Measurements from ENCODE around the gene TGFBR1. TPM values are rescaled to one million over a fixed set of nuclear protein-coding genes. Genes with fewer than 3 reads are reported as not detected.

Gene TGFBR1
- total RNA-seq, 4 donors from 2014 or later, result 37.0 to 65.8 (median 48.8) TPM

DNA sequence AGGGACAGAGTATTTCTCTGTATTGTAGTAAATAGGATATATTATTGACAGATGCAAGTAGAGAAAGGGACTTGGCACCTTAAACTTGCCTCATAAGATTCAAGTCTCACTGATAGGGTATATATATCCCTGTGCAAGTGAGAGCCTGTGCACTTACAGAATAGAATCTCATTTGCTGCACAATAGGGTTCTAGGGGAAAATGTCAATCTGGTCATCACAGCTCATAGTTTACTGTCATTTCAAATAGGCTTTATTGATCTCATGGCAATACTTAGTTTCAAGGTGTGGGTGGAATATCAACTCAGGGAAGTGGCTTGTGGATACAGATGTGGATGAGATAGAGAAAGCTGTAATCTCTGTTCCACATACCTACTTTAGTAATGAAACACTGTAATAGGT is 42.3 kb downstream of the TGFBR1 start:
- Histone ChIP-seq H3K4me1 (no peaks in the 10 kb centered on the region), H3K9me3 (no peaks in the 10 kb centered on the region), H3K27me3 (no peaks in the 10 kb centered on the region), H3K36me3 (peaks cover 4 to 86% of the 10 kb centered on the region in 2 donors), H3K27ac (no peak overlapping the region), H3K4me3 (no peak overlapping the region)
- ATAC-seq, result no peak
- TF ChIP-seq EP300 (IDR thresholded peaks at IDR 0.05), result no peak
- no peak for TF ChIP-seq CTCF (IDR thresholded peaks at IDR 0.05)
- no peak for TF ChIP-seq POLR2A (IDR thresholded peaks at IDR 0.05)
- no peak for TF ChIP-seq POLR2AphosphoS5 (IDR thresholded peaks at IDR 0.05)

DNA sequence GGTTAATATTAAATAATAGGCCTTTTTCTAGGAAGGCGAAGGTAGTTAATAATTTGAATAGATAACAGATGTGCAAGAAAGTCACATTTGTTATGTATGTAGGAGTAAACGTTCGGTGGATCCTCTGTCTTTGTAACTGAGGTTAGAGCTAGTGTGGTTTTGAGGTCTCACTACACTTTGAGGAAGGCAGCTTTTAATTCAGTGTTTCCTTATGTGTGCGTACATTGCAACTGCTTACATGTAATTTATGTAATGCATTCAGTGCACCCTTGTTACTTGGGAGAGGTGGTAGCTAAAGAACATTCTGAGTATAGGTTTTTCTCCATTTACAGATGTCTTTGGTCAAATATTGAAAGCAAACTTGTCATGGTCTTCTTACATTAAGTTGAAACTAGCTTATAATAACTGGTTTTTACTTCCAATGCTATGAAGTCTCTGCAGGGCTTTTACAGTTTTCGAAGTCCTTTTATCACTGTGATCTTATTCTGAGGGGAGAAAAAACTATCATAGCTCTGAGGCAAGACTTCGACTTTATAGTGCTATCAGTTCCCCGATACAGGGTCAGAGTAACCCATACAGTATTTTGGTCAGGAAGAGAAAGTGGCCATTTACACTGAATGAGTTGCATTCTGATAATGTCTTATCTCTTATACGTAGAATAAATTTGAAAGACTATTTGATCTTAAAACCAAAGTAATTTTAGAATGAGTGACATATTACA is 45.7 kb downstream of the TGFBR1 start:
- ATAC-seq, result no peak
- H3K36me3 ChIP-seq, result peaks cover 0 to 64% of the 10 kb centered on the region in 2 donors
- H3K9me3 ChIP-seq, result no peaks in the 10 kb centered on the region
- H3K27ac ChIP-seq, result no peak overlapping the region
- H3K4me3 ChIP-seq, result no peak overlapping the region
- WGBS, 2 donors (ENCODE audit: low coverage in 1 of 2), result 78 to 81% methylated on average over 8 of the region's 8 CpGs
- TF ChIP-seq EP300 (IDR thresholded peaks at IDR 0.05) (no peak), CTCF (IDR thresholded peaks at IDR 0.05) (no peak), POLR2AphosphoS5 (IDR thresholded peaks at IDR 0.05) (no peak), POLR2A (IDR thresholded peaks at IDR 0.05) (no peak)
- no peaks in the 10 kb centered on the region for H3K4me1 ChIP-seq
- H3K27me3 ChIP-seq, result no peaks in the 10 kb centered on the region

DNA sequence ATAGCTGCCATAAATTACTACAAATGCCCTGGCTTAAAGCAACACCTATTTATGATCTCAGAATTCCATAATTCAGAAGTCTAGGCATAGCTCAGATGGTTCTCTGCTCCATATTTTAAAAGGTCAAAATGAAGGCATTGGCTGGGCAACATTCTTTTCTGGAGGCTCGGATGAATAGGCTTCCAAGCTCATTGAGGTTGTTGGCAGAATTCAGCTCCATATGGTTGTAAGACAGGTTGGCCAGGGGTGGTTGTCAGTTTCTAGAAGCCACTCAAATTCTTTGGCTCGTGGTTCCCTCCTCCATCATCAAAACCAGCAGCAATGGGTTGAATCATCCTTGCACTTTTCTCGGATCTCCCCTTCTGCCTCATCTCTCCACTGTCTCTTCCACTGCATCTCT is 49.4 kb downstream of the TGFBR1 start:
- H3K4me1 ChIP-seq, result peaks cover 0 to 10% (median 0%) of the 10 kb centered on the region in 3 donors
- no peaks in the 10 kb centered on the region for H3K27me3 ChIP-seq
- no peak for ATAC-seq
- WGBS, 2 donors (ENCODE audit: low coverage in 1 of 2), result 62 to 75% methylated on average over 2 to 3 of the region's 3 CpGs
- H3K9me3 ChIP-seq, result no peaks in the 10 kb centered on the region
- H3K36me3 ChIP-seq, result peaks cover 0 to 27% of the 10 kb centered on the region in 2 donors
- H3K27ac ChIP-seq, result no peak overlapping the region
- TF ChIP-seq POLR2A (IDR thresholded peaks at IDR 0.05) (no peak), EP300 (IDR thresholded peaks at IDR 0.05) (no peak), CTCF (IDR thresholded peaks at IDR 0.05) (no peak), POLR2AphosphoS5 (IDR thresholded peaks at IDR 0.05) (no peak)
- H3K4me3 ChIP-seq, result no peak overlapping the region

DNA sequence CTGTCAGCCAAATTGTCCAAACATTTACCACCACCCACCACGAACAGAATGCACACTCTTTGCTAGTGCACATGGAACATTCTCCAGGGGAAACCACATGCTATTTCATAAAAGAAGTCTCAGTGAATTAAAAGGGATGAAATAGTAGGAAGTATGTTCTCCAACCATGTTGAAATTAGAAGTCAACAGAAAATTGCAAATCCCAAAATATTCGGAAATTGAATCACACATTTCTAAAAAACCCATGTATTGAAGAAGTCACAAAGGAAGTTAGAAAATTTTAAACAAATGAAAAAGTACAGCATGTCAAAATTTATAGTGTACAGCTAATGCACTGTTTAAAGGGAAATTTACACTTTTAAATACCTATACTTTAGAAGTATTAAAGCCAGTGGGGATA is 50.8 kb downstream of the TGFBR1 start:
- 50 to 57% methylated on average over 2 of the region's 2 CpGs for WGBS, 2 donors (ENCODE audit: low coverage in 1 of 2)
- Histone ChIP-seq H3K4me3 (no peak overlapping the region), H3K36me3 (peaks cover 0 to 15% of the 10 kb centered on the region in 2 donors), H3K27ac (no peak overlapping the region), H3K27me3 (no peaks in the 10 kb centered on the region), H3K9me3 (no peaks in the 10 kb centered on the region), H3K4me1 (peaks cover 0 to 10% (median 0%) of the 10 kb centered on the region in 3 donors)
- ATAC-seq, result no peak
- no peak for TF ChIP-seq CTCF (IDR thresholded peaks at IDR 0.05)
- TF ChIP-seq POLR2AphosphoS5 (IDR thresholded peaks at IDR 0.05), result no peak
- TF ChIP-seq EP300 (IDR thresholded peaks at IDR 0.05), result no peak
- no peak for TF ChIP-seq POLR2A (IDR thresholded peaks at IDR 0.05)

DNA sequence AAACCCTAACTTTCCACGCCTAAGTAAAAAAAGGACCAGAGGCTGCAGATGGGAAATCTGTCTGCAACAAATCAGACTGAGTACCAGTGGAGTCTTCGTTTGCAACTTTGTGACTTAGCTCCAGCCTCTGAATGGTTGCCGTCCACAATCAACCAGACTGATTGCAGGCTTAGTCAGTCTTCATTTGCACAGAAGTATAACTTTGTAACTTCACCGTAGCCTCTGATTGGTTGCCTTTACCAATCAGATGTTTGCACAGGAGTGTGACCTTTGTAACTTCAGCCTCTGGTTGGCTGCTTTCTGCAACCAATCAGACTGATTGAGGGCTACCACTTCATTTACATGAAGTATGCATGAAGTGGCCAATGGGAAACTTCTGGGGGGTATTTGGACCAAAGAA is 53.7 kb downstream of the TGFBR1 start:
- TF ChIP-seq EP300 (IDR thresholded peaks at IDR 0.05) (no peak), POLR2A (IDR thresholded peaks at IDR 0.05) (no peak), CTCF (IDR thresholded peaks at IDR 0.05) (no peak), POLR2AphosphoS5 (IDR thresholded peaks at IDR 0.05) (no peak)
- Histone ChIP-seq H3K4me1 (peaks cover 0 to 10% (median 0%) of the 10 kb centered on the region in 3 donors), H3K9me3 (no peaks in the 10 kb centered on the region), H3K27me3 (no peaks in the 10 kb centered on the region), H3K36me3 (no peaks in the 10 kb centered on the region), H3K4me3 (no peak overlapping the region), H3K27ac (no peak overlapping the region)
- ATAC-seq, result no peak
- WGBS, 2 donors (ENCODE audit: low coverage in 1 of 2), result 66 to 78% methylated on average over 3 to 4 of the region's 4 CpGs

Data from gastroesophageal sphincter (tissue), 4 donors.